Activated CD8-positive, alpha-beta T cell treated with anti-CD3 and anti-CD28 coated beads for 36 hours (primary cell): Measurements from ENCODE around the gene WDR18. TPM values are rescaled to one million over a fixed set of nuclear protein-coding genes. Genes with fewer than 3 reads are reported as not detected.
"Not testable (repeated sequence)": the region's sequence is repeated elsewhere in the genome, so short reads cannot be mapped to it uniquely, and the experiment has no call there.

Experiments used
- ATAC-seq: fragments of 200-7000 bp; cut with Tn5 transposase; one replicate; pipeline ENCODE4 v1.10.0; 2021; ENCODE audit warnings: mild to moderate bottlenecking, moderate library complexity
- CTCF ChIA-PET: fragments of 350-600 bp; sonication (Branson Sonifier 250); formaldehyde crosslinking; loops from one replicate; lab custom pipeline; 2021; ENCODE audit warnings: antibody characterized with exemption; lab: Charles Lee
- POLR2A ChIA-PET: fragments of 350-600 bp; sonication (Branson Sonifier 250); formaldehyde crosslinking; loops from one replicate; lab custom pipeline; 2021; ENCODE audit warnings: antibody characterized with exemption; lab: Charles Lee
- DNase-seq: peaks from one replicate; pipeline ENCODE4 v3.0.0-alpha.2; 2020
- H3K27ac Mint-ChIP-seq: one replicate; pipeline ENCODE4 v1.8.0; 2021; ENCODE audit warnings: mild to moderate bottlenecking, mixed read lengths
- H3K27me3 Mint-ChIP-seq: one replicate; pipeline ENCODE4 v1.8.0; 2021; ENCODE audit warnings: mixed read lengths
- H3K36me3 Mint-ChIP-seq: one replicate; pipeline ENCODE4 v1.8.0; 2021; ENCODE audit warnings: low read depth, mixed read lengths
- H3K4me1 Mint-ChIP-seq: one replicate; pipeline ENCODE4 v1.8.0; 2021; ENCODE audit warnings: low read depth, mixed read lengths
- H3K4me3 Mint-ChIP-seq: one replicate; pipeline ENCODE4 v1.8.0; 2021; ENCODE audit warnings: mild to moderate bottlenecking, moderate library complexity, mixed read lengths
- H3K9me3 Mint-ChIP-seq: one replicate; pipeline ENCODE4 v1.8.0; 2021; ENCODE audit warnings: mixed read lengths
- intact Hi-C: fragments of 100-400 bp; cut with micrococcal nuclease; formaldehyde crosslinking; loops from one replicate; pipeline ENCODE4 v1.10.0; 2022
- total RNA-seq, 2 experiments: library from RNA; stranded (reverse); gene quantifications; one replicate each; pipeline ENCODE4 v1.2.3, GENCODE V29; 2021
- TF ChIP-seq, protein P1 (sequence below): fragments of 200-600 bp; IDR thresholded peaks from one replicate; pipeline ENCODE4 v1.8.0; 2022; ENCODE audit warnings: antibody characterized with exemption, mild to moderate bottlenecking

WDR18 gene
- total RNA-seq, 2 experiments from 2014 or later: 75.3 to 78.1 TPM

GRCh38 chr19:956766-957440 is 27.2 kb upstream of the WDR18 start:
- ChIA-PET POLR2A (interaction anchor here (0.6 kb wide), 1 partner anchor 148 kb away, joined by 3 read pairs; no protein-coding TSS in a partner anchor), CTCF (no interaction called here)
- no peaks in the 10 kb centered on the region for H3K9me3 Mint-ChIP-seq
- no peaks in the 10 kb centered on the region for H3K27me3 Mint-ChIP-seq
- peaks cover 10% of the 10 kb centered on the region for H3K4me1 Mint-ChIP-seq
- no peaks in the 10 kb centered on the region for H3K36me3 Mint-ChIP-seq
- TF ChIP-seq, protein P1, sequence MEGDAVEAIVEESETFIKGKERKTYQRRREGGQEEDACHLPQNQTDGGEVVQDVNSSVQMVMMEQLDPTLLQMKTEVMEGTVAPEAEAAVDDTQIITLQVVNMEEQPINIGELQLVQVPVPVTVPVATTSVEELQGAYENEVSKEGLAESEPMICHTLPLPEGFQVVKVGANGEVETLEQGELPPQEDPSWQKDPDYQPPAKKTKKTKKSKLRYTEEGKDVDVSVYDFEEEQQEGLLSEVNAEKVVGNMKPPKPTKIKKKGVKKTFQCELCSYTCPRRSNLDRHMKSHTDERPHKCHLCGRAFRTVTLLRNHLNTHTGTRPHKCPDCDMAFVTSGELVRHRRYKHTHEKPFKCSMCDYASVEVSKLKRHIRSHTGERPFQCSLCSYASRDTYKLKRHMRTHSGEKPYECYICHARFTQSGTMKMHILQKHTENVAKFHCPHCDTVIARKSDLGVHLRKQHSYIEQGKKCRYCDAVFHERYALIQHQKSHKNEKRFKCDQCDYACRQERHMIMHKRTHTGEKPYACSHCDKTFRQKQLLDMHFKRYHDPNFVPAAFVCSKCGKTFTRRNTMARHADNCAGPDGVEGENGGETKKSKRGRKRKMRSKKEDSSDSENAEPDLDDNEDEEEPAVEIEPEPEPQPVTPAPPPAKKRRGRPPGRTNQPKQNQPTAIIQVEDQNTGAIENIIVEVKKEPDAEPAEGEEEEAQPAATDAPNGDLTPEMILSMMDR: no peak
- DNase-seq: no peak
- no peak overlapping the region for H3K27ac Mint-ChIP-seq
- ATAC-seq: no peak
- intact Hi-C loops: no loop called here
- no peak overlapping the region for H3K4me3 Mint-ChIP-seq

DNA sequence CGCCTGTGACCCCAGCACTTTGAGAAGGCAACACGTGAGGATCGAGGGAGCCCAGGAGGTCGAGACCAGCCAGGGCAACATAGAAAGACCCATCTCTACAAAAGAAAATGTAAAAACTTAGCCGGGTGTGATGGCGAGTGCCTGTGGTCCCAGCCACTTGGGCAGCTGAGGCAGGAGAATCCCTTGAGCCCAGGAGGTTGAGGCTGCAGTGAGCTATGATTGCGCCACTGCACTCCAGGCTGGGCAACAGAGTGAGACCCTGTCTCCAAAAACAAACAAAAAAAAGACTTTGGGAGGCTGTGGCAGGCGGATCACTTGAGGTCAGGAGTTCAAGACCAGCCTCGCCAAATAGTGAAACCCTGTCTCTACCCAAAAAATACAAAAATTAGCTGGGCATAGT is 26.6 kb upstream of the WDR18 start:
- POLR2A ChIA-PET, H3K27me3 Mint-ChIP-seq, intact Hi-C loops, H3K4me1 Mint-ChIP-seq, H3K27ac Mint-ChIP-seq, ATAC-seq, DNase-seq, H3K36me3 Mint-ChIP-seq, CTCF ChIA-PET, H3K9me3 Mint-ChIP-seq, H3K4me3 Mint-ChIP-seq: not testable (repeated sequence)

- DNase-seq (peak; percentile 59), ATAC-seq (peak; percentile 76)
- TF ChIP-seq, protein P1: no peak
- H3K4me3 Mint-ChIP-seq: no peak overlapping the region
- POLR2A ChIA-PET: no interaction called here
- H3K27ac Mint-ChIP-seq: no peak overlapping the region
- no peaks in the 10 kb centered on the region for H3K9me3 Mint-ChIP-seq
- no peaks in the 10 kb centered on the region for H3K27me3 Mint-ChIP-seq
- no peaks in the 10 kb centered on the region for H3K36me3 Mint-ChIP-seq
- CTCF ChIA-PET: no interaction called here
- intact Hi-C loops: no loop called here
- H3K4me1 Mint-ChIP-seq: peaks cover 5% of the 10 kb centered on the region
Observed at GRCh38 chr19:958967-959855, 24.9 kb upstream of the WDR18 start.

GRCh38 chr19:960020-960419 is 24.1 kb upstream of the WDR18 start:
- Mint-ChIP-seq H3K9me3 (no peaks in the 10 kb centered on the region), H3K4me3 (no peak overlapping the region), H3K27me3 (no peaks in the 10 kb centered on the region), H3K4me1 (peaks cover 5% of the 10 kb centered on the region), H3K36me3 (peaks cover under 1% of the 10 kb centered on the region), H3K27ac (no peak overlapping the region)
- TF ChIP-seq, protein P1: no peak
- intact Hi-C loops: no loop called here
- ChIA-PET POLR2A (no interaction called here), CTCF (no interaction called here)
- no peak for DNase-seq
- no peak for ATAC-seq

DNA sequence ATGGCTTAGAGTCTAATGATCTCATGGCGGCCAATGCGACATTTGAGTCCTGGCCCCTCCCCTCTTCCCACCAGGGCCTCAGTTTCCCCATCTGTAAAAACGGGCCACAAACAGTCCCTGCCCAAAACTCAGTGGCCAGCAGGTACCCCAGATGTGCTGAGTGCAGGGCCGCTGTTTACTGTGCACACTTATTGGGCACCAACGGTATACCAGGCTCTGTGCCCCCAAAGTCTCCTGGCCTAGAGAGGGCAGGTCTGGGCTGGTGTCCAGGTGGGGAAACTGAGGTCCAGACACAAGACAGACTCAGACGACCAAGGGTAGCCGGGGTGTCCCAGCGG is 23.6 kb upstream of the WDR18 start:
- ATAC-seq (no peak), DNase-seq (no peak)
- ChIA-PET CTCF (no interaction called here), POLR2A (no interaction called here)
- Mint-ChIP-seq H3K27me3 (no peaks in the 10 kb centered on the region), H3K4me1 (peaks cover 5% of the 10 kb centered on the region), H3K4me3 (no peak overlapping the region), H3K9me3 (no peaks in the 10 kb centered on the region), H3K36me3 (peaks cover 5% of the 10 kb centered on the region), H3K27ac (no peak overlapping the region)
- TF ChIP-seq, protein P1: no peak
- intact Hi-C loops: no loop called here
